Measurements from ENCODE around the gene RNU6-1. TPM values are rescaled to one million over a fixed set of nuclear protein-coding genes. Genes with fewer than 3 reads are reported as not detected.

Gene RNU6-1
- total RNA-seq, 1 donor from 2014 or later: not detected

- intact Hi-C loops (cut with micrococcal nuclease): no loop called here
These were observed 34.7 kb downstream of the RNU6-1 start for GRCh38 chr15:67805008-67805665.

DNA sequence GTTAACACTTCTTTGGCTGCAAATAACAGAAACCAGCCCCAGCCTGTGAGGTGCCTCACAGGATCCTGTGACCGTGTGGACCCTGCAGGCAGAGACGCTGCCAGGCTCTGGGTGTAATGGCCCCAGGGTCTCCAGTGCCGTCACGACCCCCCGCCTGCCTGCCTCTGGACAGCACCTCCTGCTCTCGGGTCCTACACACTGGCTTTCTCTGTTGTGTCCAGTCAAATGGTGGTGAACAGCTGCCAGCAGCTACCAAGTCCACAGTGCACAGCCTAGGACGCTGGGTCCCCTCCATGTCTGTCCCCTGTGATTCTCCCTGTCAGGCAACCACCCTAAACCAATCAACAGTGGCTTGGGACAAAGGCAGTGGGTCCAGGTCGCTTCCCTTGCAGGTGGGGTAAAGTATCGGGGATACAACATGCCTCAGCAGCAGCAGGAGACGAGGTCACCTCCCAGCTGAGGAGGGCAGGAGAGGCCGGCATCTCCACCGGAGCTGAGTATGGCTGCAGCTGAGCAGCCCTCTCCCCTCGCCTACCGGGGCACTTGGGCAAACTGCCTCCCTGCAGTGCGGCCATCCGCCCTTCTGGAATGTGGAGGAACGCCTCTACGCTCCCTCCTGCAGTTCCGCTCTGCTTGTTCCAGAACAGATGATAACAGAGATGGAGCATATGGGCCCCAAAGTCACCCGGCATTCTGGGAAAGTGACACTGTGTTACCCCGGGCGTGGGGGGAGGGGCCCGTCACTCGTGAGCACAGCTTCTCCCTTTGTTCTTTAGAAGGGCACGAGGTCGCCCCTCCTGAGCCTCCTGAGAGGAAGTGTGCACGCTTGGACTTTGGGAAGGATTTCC, 35.6 kb downstream of the RNU6-1 start:
- intact Hi-C loops (cut with micrococcal nuclease): no loop called here

DNA sequence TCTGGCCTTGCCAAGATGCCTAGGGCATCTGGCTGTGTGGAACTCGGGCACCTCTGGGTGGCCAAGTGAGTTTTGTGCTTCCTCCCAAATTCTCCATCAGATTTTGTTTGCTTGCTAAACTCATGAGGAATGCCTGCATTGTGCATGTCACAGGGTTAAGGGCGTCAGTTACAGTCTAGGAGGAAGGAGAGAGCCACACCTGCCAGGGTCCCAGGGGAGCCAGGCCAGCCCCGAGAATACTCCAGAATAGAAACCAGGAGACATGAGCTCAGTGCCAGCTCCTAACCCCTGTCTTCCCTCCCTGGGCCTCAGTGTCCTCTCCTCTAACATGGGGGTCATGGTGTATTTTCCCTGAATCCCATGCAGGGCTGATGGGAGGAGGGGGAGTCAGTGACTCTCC, 36.5 kb downstream of the RNU6-1 start:
- intact Hi-C loops (cut with micrococcal nuclease): no loop called here

GRCh38 chr15:67801926-67802914, 37.6 kb downstream of the RNU6-1 start:
- intact Hi-C loops (cut with micrococcal nuclease): no loop called here

DNA sequence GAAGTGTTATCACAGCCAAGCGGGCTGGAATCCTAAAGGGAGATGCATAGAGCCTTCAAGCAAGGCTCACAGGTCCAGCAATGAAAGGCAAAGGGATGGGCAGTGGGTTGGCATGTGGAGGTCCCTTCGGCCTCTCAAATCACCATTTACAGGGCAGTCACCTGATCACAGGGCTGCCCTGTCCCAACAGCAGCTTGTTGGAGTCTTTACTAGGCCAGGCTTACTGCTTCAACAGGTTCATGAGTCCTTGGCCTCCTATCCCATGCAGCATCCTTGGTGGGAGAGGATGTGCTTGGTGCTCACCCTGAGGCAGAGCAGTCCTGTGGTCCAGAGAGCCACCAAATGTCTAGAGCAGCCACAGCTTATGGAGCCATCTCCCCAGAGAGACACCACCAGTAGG, 38.7 kb downstream of the RNU6-1 start:
- intact Hi-C loops (cut with micrococcal nuclease): no loop called here

GRCh38 chr15:67799801-67800205, 40.0 kb downstream of the RNU6-1 start:
- intact Hi-C loops (cut with micrococcal nuclease): no loop called here

DNA sequence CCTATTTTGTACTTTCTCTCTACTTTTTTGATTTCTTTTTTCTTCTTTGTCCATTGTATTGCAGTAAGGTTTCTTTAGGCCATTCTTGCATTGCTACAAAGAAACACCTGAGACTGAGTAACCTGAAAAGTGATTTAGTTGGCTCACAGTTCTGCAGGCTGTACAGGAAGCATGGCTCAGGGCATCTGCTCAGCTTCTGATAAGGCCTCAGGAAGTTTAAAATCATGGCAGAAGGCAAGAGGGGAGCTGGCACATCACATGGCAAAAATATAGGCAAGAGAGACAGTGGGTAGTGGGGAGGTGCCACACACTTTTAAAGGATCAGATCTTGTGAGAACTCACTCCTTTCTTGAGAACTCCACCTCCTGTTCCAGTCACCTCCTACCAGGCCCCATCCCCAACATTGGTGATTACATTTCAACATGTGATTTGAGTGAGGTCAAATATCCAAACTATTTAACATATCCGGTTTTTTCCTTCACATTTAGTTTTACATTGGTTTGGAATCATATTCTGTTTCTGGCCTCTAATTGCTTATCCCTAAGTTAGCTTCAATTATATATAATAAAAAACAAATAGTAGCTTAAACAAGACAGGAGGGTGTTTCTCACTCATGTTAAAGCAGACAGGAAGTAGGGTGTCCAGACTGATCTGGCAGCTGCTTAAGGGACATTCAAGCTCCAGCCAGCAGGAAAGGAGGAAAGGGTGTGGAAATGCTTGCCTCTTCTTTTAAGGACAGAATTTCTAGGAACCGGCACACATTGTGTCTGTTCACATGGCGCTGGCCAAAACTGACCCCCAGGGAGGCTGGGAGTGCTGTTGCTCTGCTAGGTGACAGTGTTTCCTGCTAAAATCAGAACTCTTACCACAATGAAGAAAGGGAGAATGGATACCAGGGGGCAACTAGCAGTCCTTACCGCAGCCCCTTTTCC, 43.4 kb downstream of the RNU6-1 start:
- intact Hi-C loops (cut with micrococcal nuclease): no loop called here

DNA sequence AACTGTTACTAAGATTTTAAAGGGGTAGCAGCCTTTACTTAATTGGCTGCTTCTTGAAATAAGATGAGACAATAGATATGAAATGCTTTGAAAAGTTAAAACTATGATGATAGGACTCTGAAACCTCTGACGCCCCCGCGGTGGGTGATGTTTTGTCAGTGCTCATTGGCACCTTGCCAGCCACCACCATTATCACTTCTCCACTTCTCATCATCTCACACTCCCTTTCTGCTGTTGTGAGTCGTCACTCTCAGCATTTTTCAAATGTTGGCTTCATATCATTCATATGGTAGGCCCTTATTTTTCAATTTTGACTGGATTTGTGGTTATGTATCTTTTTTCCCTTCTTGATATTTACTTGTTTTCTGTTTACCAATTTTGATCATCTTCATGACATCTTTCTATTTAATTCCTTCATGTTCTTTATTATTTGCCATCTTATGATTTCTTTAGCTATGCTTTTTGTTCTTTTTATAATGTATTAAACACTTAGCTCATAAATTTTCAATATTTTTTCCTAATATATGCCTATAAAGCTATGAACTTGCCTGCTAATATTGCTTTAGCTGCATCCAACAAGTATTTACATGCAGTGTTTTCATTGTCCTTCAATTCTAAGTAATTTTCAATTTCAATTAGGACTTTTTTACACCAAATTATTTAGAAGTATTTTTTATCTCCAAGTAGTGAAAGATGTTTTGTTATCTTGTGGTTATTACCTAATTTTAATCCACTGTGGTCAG, 44.8 kb downstream of the RNU6-1 start:
- intact Hi-C loops (cut with micrococcal nuclease): no loop called here

- intact Hi-C loops (cut with micrococcal nuclease): no loop called here
These were observed 47.4 kb downstream of the RNU6-1 start for GRCh38 chr15:67792250-67792942.

GRCh38 chr15:67790610-67791319, 49.1 kb downstream of the RNU6-1 start:
- intact Hi-C loops (cut with micrococcal nuclease): no loop called here

Other genes starting within 250 kb of the RNU6-1 start
- gene SKOR1, start 14.5 kb downstream of the RNU6-1 start, total RNA-seq: 0.22 TPM in 2 replicates
- gene PIAS1, start 214.3 kb upstream of the RNU6-1 start, total RNA-seq: 42.1 and 42.8 TPM in 2 replicates

Measured in T-helper 1 cell treated with Interleukin-12 subunit alpha and Interleukin-12 subunit beta and Interleukin-4 antibody, amounts not matched to agents 30 ng/mL and 1 ng/mL, for 36 hours (primary cell).